TTC549 (cell line): Measurements from ENCODE around the gene CHKA.

ENCODE experiments used
- FAIRE-seq: peaks from 2 replicates; lab custom pipeline; 2012; peaks lifted over from hg19 to GRCh38; lab: Jason Lieb, UNC

The CHKA gene

GRCh38 chr11:68030318-68031143, 90.7 kb downstream of the CHKA start, which contains the start of gene NDUFS8:
TSS of gene NDUFS8 (plus strand) at chr11:68030681. CDS start at chr11:68032152, 1,471 bp downstream.
- FAIRE-seq = peak; percentile 98

- no peak for FAIRE-seq
Observed at GRCh38 chr11:68028802-68029545, 92.2 kb downstream of the CHKA start.

- no peak for FAIRE-seq
Observed at GRCh38 chr11:68027667-68028066, 93.5 kb downstream of the CHKA start.

- no peak for FAIRE-seq
Observed at GRCh38 chr11:68026391-68027105, 94.6 kb downstream of the CHKA start.

- FAIRE-seq = no peak
Observed at GRCh38 chr11:68025047-68025446, 96.1 kb downstream of the CHKA start.

- no peak for FAIRE-seq
Observed at GRCh38 chr11:68024508-68024907, 96.7 kb downstream of the CHKA start.

GRCh38 chr11:68022531-68022930, 98.7 kb downstream of the CHKA start:
- no peak for FAIRE-seq

- no peak for FAIRE-seq
Observed at GRCh38 chr11:68021167-68021787, 99.9 kb downstream of the CHKA start.

- no peak for FAIRE-seq
Observed at GRCh38 chr11:68020575-68020974, 100.6 kb downstream of the CHKA start.

- no peak for FAIRE-seq
Observed at GRCh38 chr11:68019486-68019885, 101.7 kb downstream of the CHKA start.

GRCh38 chr11:68018730-68019190, 102.4 kb downstream of the CHKA start:
- no peak for FAIRE-seq

- no peak for FAIRE-seq
Observed at GRCh38 chr11:68017980-68018729, 103.0 kb downstream of the CHKA start.

GRCh38 chr11:68016904-68017817, 104.0 kb downstream of the CHKA start:
- FAIRE-seq = no peak

- no peak for FAIRE-seq
Observed at GRCh38 chr11:68016161-68016903, 104.9 kb downstream of the CHKA start.

GRCh38 chr11:68015467-68015866, 105.7 kb downstream of the CHKA start:
- FAIRE-seq = no peak

- no peak for FAIRE-seq
Observed at GRCh38 chr11:68014947-68015447, 106.2 kb downstream of the CHKA start.

GRCh38 chr11:68014157-68014946, 106.8 kb downstream of the CHKA start:
- no peak for FAIRE-seq

- no peak for FAIRE-seq
Observed at GRCh38 chr11:68013611-68014156, 107.5 kb downstream of the CHKA start.
